Stimulated activated CD8-positive, alpha-beta memory T cell treated with anti-CD3 and anti-CD28 coated beads, Interleukin-7, amount 100 ng/mL, for 4 hours (primary cell): ENCODE results near the gene TTLL10.

Source experiments
- DNase-seq, 2 donors: peaks; one replicate each; pipeline ENCODE4 v3.0.0-alpha.2; 2020; ENCODE audit warnings: low read depth in 2 of 2

TTLL10 gene

GRCh38 chr1:1236176-1236763 lies 62.6 kb downstream of the TTLL10 start:
- no peak for DNase-seq

- no peak for DNase-seq
Measured at GRCh38 chr1:1236945-1237873, 63.5 kb downstream of the TTLL10 start.

- DNase-seq, result no peak
Measured at GRCh38 chr1:1237874-1238701, 64.4 kb downstream of the TTLL10 start.

- DNase-seq, result no peak
Measured at GRCh38 chr1:1238702-1239178, 65.1 kb downstream of the TTLL10 start.

GRCh38 chr1:1239227-1239613 lies 65.5 kb downstream of the TTLL10 start:
- no peak for DNase-seq

- DNase-seq, result no peak
Measured at GRCh38 chr1:1239614-1240347, 66.1 kb downstream of the TTLL10 start.

GRCh38 chr1:1240348-1240732 lies 66.7 kb downstream of the TTLL10 start:
- no peak for DNase-seq

- DNase-seq, result no peak
Measured at GRCh38 chr1:1240822-1241587, 67.3 kb downstream of the TTLL10 start.

GRCh38 chr1:1241588-1242219 lies 68.0 kb downstream of the TTLL10 start:
- no peak for DNase-seq

- no peak for DNase-seq
Measured at GRCh38 chr1:1242461-1243265, 69.0 kb downstream of the TTLL10 start.

- DNase-seq, result no peak
Measured at GRCh38 chr1:1243266-1243660, 69.6 kb downstream of the TTLL10 start.

GRCh38 chr1:1243807-1244191 lies 70.1 kb downstream of the TTLL10 start:
- no peak for DNase-seq

- DNase-seq, result no peak
Measured at GRCh38 chr1:1244192-1244811, 70.6 kb downstream of the TTLL10 start.

GRCh38 chr1:1245178-1245816 lies 71.6 kb downstream of the TTLL10 start:
- no peak for DNase-seq

GRCh38 chr1:1245817-1246576 lies 72.3 kb downstream of the TTLL10 start:
- DNase-seq, result no peak

- DNase-seq, result no peak
Measured at GRCh38 chr1:1246577-1247340, 73.1 kb downstream of the TTLL10 start, which contains the start of gene C1QTNF12. Gene C1QTNF12 (minus strand): TSS chr1:1246722. CDS start chr1:1246690, 32 bp downstream.
